Endothelial cell of umbilical vein (primary cell): ENCODE measurements around the gene RCOR1. TPM values are rescaled to one million over a fixed set of nuclear protein-coding genes. Genes with fewer than 3 reads are reported as not detected.

ENCODE experiments used
- BruUV-seq: library from RNA; stranded (reverse); fragments of 400-500 nt; replicated peaks from 2 replicates; lab custom pipeline; 2021; lab: Mats Ljungman, UMichigan
- CTCF ChIA-PET: fragments of 300-600, 350-600 bp; sonication (Branson Sonifier 250); formaldehyde crosslinking; loops from one replicate; lab custom pipeline; 2021; ENCODE audit warnings: antibody characterized with exemption, inconsistent platforms; lab: Charles Lee
- POLR2A ChIA-PET: fragments of 300-600, 350-600 bp; sonication (Branson Sonifier 250); formaldehyde crosslinking; loops from one replicate; lab custom pipeline; 2021; ENCODE audit warnings: antibody characterized with exemption, inconsistent platforms; lab: Charles Lee
- DNase-seq: peaks from one replicate; pipeline ENCODE4 v3.0.0-alpha.2; 2011; ENCODE audit warnings: low read depth, low spot score
- FAIRE-seq: peaks from 2 replicates; lab custom pipeline; 2011; peaks lifted over from hg19 to GRCh38; lab: Jason Lieb, UNC
- H2AFZ ChIP-seq: 2 replicates; pipeline ENCODE4 v1.6.0; 2012; ENCODE audit warnings: low read depth, low read length, control low read depth, inconsistent platforms
- H3K27ac ChIP-seq: 2 replicates; pipeline ENCODE4 v1.5.1; 2011; ENCODE audit warnings: low read depth, mild to moderate bottlenecking, control low read depth, low read length, moderate library complexity; ENCODE audit not compliant: insufficient read depth
- H3K27me3 ChIP-seq, 2 experiments: 2 replicates each; pipeline versions ENCODE4 v1.6.0 to v1.6.1; 2011; ENCODE audit warnings: low read length in 2 of 2, mixed read lengths in 1 of 2; ENCODE audit not compliant: control insufficient read depth in 2 of 2, insufficient read depth in 2 of 2
- H3K36me3 ChIP-seq, 2 experiments: 2 replicates in 1 of 2; 3 replicates in 1 of 2; pipeline ENCODE4 v1.5.1; 2011; ENCODE audit warnings: low read length in 2 of 2, mild to moderate bottlenecking in 1 of 2, moderate library complexity in 1 of 2; ENCODE audit not compliant: control insufficient read depth in 2 of 2, insufficient read depth in 2 of 2; ENCODE audit errors: extremely low read depth in 1 of 2
- H3K4me1 ChIP-seq: 3 replicates; pipeline ENCODE4 v1.5.1; 2011; ENCODE audit warnings: mild to moderate bottlenecking, low read length; ENCODE audit not compliant: control insufficient read depth, insufficient read depth; ENCODE audit errors: extremely low read depth
- H3K4me2 ChIP-seq: 2 replicates; pipeline ENCODE4 v1.6.1; 2011; ENCODE audit warnings: low read length, control low read depth, mixed read lengths; ENCODE audit not compliant: insufficient read depth
- H3K4me3 ChIP-seq, 3 experiments: fragments of 200-600 bp in 1 of 3; sonication (generic), shearing (Covaris generic) in 1 of 3; replicated peaks in 1 of 3; 2 replicates each; pipeline ENCODE4 v1.5.1; 2011 to 2016; ENCODE audit warnings: control low read depth in 3 of 3, low read length in 3 of 3, mild to moderate bottlenecking in 2 of 3, inconsistent platforms in 1 of 3, low read depth in 1 of 3, moderate library complexity in 1 of 3; ENCODE audit not compliant: insufficient read depth in 1 of 3
- H3K79me2 ChIP-seq: 2 replicates; pipeline ENCODE4 v1.6.0; 2012; ENCODE audit warnings: low read length, inconsistent platforms; ENCODE audit not compliant: control insufficient read depth, insufficient read depth
- H3K9ac ChIP-seq: replicated peaks from 2 replicates; pipeline ENCODE3; 2011; ENCODE audit warnings: low read length, control low read depth; ENCODE audit not compliant: insufficient read depth; ENCODE audit errors: extremely low read depth
- H3K9me1 ChIP-seq: replicated peaks from 3 replicates; pipeline ENCODE4 v1.6.0; 2011; ENCODE audit warnings: mild to moderate bottlenecking, low read length; ENCODE audit not compliant: control insufficient read depth, insufficient read depth; ENCODE audit errors: extremely low read depth
- H3K9me3 ChIP-seq: replicated peaks from 2 replicates; pipeline ENCODE4 v1.5.1; 2012; ENCODE audit warnings: low read length, inconsistent platforms; ENCODE audit not compliant: control insufficient read depth, insufficient read depth
- H4K20me1 ChIP-seq: replicated peaks from 2 replicates; pipeline ENCODE3; 2011; ENCODE audit warnings: mild to moderate bottlenecking, low read length; ENCODE audit not compliant: control insufficient read depth, insufficient read depth; ENCODE audit errors: extremely low read depth
- CTCF ChIP-seq, 2 donors: IDR thresholded peaks; 1 replicate in 1 of 2; 2 replicates in 1 of 2; pipeline ENCODE4 v1.5.1; 2011; ENCODE audit warnings: low read length in 2 of 2, mild to moderate bottlenecking in 2 of 2, moderate library complexity in 2 of 2, control low read depth in 1 of 2, inconsistent platforms in 1 of 2, low read depth in 1 of 2; ENCODE audit not compliant: insufficient read depth in 1 of 2; ENCODE audit errors: extremely low read depth in 1 of 2
- EZH2 ChIP-seq: IDR thresholded peaks from 2 replicates; pipeline ENCODE4 v1.6.1; 2012; ENCODE audit warnings: borderline replicate concordance, low read depth, mild to moderate bottlenecking, moderate library complexity, low read length, inconsistent platforms; ENCODE audit not compliant: severe bottlenecking
- FOS ChIP-seq: IDR thresholded peaks from 2 replicates; pipeline ENCODE4 v1.6.1; 2011; ENCODE audit warnings: mild to moderate bottlenecking, low read length, moderate library complexity, borderline replicate concordance; ENCODE audit not compliant: insufficient read depth
- GATA2 ChIP-seq: IDR thresholded peaks from 2 replicates; pipeline ENCODE4 v1.7.0; 2011; ENCODE audit warnings: low read depth, mild to moderate bottlenecking, moderate library complexity, mixed read lengths, low read length; ENCODE audit not compliant: insufficient read length, insufficient read depth
- JUN ChIP-seq: IDR thresholded peaks from 2 replicates; pipeline ENCODE4 v1.6.1; 2011; ENCODE audit warnings: borderline replicate concordance, low read depth; ENCODE audit not compliant: insufficient read length, insufficient read depth
- MAX ChIP-seq: IDR thresholded peaks from 2 replicates; pipeline ENCODE4 v1.6.1; 2011; ENCODE audit not compliant: insufficient read depth, insufficient read length
- MYC ChIP-seq: IDR thresholded peaks from one replicate; pipeline ENCODE4 v1.6.1; 2011; ENCODE audit warnings: mild to moderate bottlenecking, low read depth, low read length
- POLR2A ChIP-seq: IDR thresholded peaks from 2 replicates; pipeline ENCODE4 v1.6.1; 2012; ENCODE audit warnings: low read depth, mild to moderate bottlenecking, control low read depth, low read length
- POLR2AphosphoS5 ChIP-seq: IDR thresholded peaks from 2 replicates; pipeline ENCODE4 v1.6.1; 2012; ENCODE audit warnings: low read depth, mild to moderate bottlenecking, control low read depth, low read length, moderate library complexity; ENCODE audit not compliant: insufficient read depth
- dilution Hi-C: fragments of 300-500 bp; cut with MboI; formaldehyde crosslinking; loops from one replicate; pipeline ENCODE4 v1.15.0; 2019; ENCODE audit warnings: low sequenced_read_pairs; ENCODE audit not compliant: extremely low pct_ligation_motif_present
- intact Hi-C: fragments of 100-400 bp; cut with micrococcal nuclease; formaldehyde crosslinking; loops from one replicate; pipeline ENCODE4 v1.10.0; 2022
- polyA plus RNA-seq, 4 experiments: library from polyadenylated mRNA; depleted of rRNA in 3 of 4; stranded (reverse) in 3 of 4; unstranded in 1 of 4; fragments of >200 nt; gene quantifications; 2 replicates each; pipeline versions ENCODE4 v1.2.1 to v1.2.3, GENCODE V29; 2011 to 2012; ENCODE audit warnings: missing spikeins in 1 of 4
- total RNA-seq: library from RNA; stranded (reverse); gene quantifications from 2 replicates; pipeline ENCODE4 v1.2.3, GENCODE V29; 2021

RCOR1 gene
- total and polyA plus RNA-seq, 2 donors (not counting 3 experiments of a cell fraction or from before 2014, with no cell fraction given), result 15.6 to 32.2 TPM

GRCh38 chr14:102645746-102646440 is 53.4 kb downstream of the RCOR1 start:
- DNase-seq, result no peak

GRCh38 chr14:102646615-102647014 is 54.2 kb downstream of the RCOR1 start:
- Histone ChIP-seq H3K27me3 (no peaks in the 10 kb centered on the region), H2AFZ (no peak overlapping the region), H4K20me1 (no peaks in the 10 kb centered on the region), H3K4me1 (peaks cover 8% of the 10 kb centered on the region), H3K9me3 (no peaks in the 10 kb centered on the region), H3K36me3 (no peaks in the 10 kb centered on the region), H3K79me2 (peaks cover 71% of the 10 kb centered on the region), H3K9ac (no peak overlapping the region), H3K4me3 (no peak overlapping the region), H3K9me1 (no peaks in the 10 kb centered on the region), H3K4me2 (no peak overlapping the region), H3K27ac (no peak overlapping the region)
- ChIA-PET POLR2A (no interaction called here), CTCF (interaction anchor here (1.2 to 1.5 kb wide), 3 partner anchors 9 to 72 kb away, joined by 3 to 6 read pairs (median 3); no protein-coding TSS in a partner anchor)
- intact Hi-C loops, result no loop called here
- no TSS peak for BruUV-seq
- dilution Hi-C loops, result no loop called here
- TF ChIP-seq MAX (no peak), FOS (no peak), JUN (no peak), POLR2AphosphoS5 (no peak), EZH2 (no peak), MYC (no peak), CTCF (IDR thresholded peaks at IDR 0.05; ENCODE audit: extremely low read depth in 1 of 2, insufficient read depth in 1 of 2, low read depth in 1 of 2, low read length in 2 of 2) (no peak), POLR2A (no peak), GATA2 (no peak)
- FAIRE-seq, result no peak
- DNase-seq, result no peak

More at GRCh38 chr14:102645746-102646440, 53.4 kb downstream of the RCOR1 start:
- H3K36me3 ChIP-seq, result no peaks in the 10 kb centered on the region
- intact Hi-C loops, result no loop called here
- BruUV-seq, result no TSS peak
- ChIA-PET CTCF (interaction anchor here (1.0 to 1.6 kb wide), 8 partner anchors 9 to 71 kb away, joined by 3 to 9 read pairs (median 5); no protein-coding TSS in a partner anchor), POLR2A (no interaction called here)
- no peaks in the 10 kb centered on the region for H3K9me1 ChIP-seq
- dilution Hi-C loops, result no loop called here
- H3K4me1 ChIP-seq, result peaks cover 8% of the 10 kb centered on the region
- no peak overlapping the region for H3K9ac ChIP-seq
- TF ChIP-seq FOS, result no peak
- TF ChIP-seq MAX, result no peak
- TF ChIP-seq MYC, result no peak
- peak; percentile 37 for FAIRE-seq
- no peak overlapping the region for H3K4me3 ChIP-seq
- H4K20me1 ChIP-seq, result no peaks in the 10 kb centered on the region
- no peak overlapping the region for H3K4me2 ChIP-seq
- no peaks in the 10 kb centered on the region for H3K9me3 ChIP-seq
- peaks cover 72% of the 10 kb centered on the region for H3K79me2 ChIP-seq
- no peak overlapping the region for H2AFZ ChIP-seq
- H3K27me3 ChIP-seq, result no peaks in the 10 kb centered on the region
- no peak overlapping the region for H3K27ac ChIP-seq
